ENCODE measurements around the gene ARPC5. TPM values are rescaled to one million over a fixed set of nuclear protein-coding genes. Genes with fewer than 3 reads are reported as not detected.

Gene ARPC5
- total RNA-seq, 1 donor from 2014 or later = 109 TPM

- DNase-seq (ENCODE audit: low read depth in 2 of 2) = no peak
Observed at GRCh38 chr1:183586455-183586854, 49.1 kb downstream of the ARPC5 start.

DNA sequence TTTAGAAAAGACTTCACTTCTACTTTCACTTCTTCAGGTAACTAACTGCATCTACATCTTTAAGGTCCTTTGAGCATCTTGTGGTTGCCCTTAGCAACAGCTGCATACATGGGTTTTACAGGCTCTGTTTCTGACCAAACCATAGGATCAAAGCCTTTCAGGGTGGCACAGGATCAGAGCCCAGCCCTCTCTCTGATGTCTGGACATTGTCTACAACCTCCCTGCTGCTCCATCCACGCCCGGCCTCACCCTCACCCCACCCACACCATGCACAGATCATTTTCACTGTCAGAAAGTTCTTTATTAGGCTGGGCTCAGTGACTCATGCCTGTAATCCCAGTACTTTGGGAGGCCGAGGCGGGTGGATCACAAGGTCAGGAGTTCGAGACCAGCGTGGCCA, 50.5 kb downstream of the ARPC5 start:
- no peak for DNase-seq (ENCODE audit: low read depth in 2 of 2)

DNA sequence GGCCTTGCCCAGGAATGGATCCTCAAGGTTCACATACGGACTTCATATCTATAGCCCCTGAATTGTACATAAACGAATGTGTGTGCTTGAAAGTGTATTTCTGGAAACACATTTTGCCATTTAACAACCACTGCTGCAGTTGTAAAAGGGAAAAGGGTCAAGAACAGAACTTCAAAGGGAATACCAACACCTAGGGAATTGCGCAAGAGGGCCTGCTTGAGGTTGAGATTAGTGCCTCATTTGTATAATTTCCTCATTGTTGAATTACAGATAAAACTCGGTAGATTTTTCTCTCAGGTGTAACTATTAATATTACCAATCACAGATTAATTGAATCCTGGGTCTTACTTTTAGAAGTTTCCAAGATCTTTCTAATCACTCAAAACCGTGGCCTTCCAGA, 51.4 kb downstream of the ARPC5 start:
- no peak for DNase-seq (ENCODE audit: low read depth in 2 of 2)

DNA sequence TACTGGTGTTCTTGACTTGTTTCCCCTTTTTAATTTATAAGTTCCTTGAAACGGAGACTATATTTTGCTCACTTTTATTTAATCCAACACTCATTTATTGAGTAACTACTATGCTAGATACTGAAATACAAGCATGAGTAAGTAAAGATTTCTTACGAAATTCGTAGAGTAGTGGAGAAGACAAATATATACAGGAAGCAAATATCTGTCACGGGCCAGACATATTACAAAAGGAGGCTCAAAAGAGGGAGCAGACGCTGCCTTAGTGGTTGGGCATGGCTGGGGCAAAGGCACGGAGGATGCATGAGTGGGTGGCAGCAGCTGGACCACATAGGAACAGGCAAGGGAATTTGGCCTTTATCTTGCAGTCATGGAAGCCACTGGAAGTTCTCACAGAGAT, 52.1 kb downstream of the ARPC5 start:
- DNase-seq (ENCODE audit: low read depth in 2 of 2) = no peak

- DNase-seq (ENCODE audit: low read depth in 2 of 2) = no peak
Observed at GRCh38 chr1:183582021-183582713, 53.4 kb downstream of the ARPC5 start.

DNA sequence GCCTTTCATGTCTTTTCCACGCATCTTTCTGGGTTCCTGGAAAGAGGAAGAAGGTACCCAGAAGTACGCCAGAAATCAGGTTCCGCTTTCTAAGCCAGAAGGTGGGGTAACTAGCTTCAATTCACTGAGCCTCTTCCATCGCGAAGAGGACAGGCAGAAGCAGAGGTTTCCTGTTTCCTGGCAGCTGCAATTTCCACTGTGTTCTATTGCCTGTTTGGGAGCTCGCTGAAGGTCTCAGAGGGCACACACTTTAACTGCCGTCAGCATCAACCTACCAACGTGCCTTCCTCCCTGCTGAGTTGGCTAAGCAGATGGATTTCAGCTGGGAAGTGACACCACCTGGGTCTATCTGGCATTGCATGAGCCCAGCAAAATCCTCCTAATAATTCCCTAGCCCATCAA, 55.3 kb downstream of the ARPC5 start:
- DNase-seq (ENCODE audit: low read depth in 2 of 2) = peak; percentile 63 to 80

DNA sequence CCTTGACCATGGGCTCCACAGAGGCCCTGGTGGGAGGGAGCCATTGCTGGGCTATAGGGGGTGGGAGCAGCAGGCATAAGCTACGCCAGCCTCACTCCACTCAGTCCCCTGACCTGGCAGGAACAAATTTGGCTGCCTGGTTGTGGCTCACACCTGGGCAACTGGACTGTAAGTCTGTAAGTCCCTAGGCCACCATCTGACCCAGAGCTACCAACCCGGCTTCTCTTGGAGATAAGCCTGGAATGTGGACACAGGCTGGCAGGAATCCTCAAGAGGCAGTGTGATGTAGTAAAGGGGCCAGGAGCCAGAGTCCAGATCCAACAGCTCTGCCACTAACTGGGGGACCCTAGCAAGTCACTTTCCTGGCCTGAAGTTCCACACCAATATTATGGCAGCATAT, 56.7 kb downstream of the ARPC5 start:
- DNase-seq (ENCODE audit: low read depth in 2 of 2) = no peak

GRCh38 chr1:183577897-183578465, 57.6 kb downstream of the ARPC5 start:
- DNase-seq (ENCODE audit: low read depth in 2 of 2) = no peak

DNA sequence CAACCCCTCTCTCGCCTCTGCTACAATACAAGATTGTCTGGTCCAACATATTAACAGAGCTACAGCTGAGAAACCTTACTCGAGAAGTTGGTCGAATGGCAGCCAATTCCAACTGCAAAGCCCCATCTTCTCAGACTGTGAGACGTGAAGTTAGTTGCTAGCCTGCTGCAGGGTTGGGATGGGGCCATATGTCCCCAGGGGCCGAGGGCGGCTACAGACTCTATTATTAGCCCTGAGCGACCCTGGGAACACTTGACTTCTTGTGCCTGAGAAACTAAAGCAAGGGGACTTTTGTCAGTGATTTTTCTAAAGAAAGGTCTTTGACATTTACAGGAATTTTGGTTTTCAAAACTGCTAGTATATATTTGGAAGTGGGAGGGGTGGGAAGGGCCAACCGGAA, 59.0 kb downstream of the ARPC5 start:
- DNase-seq (ENCODE audit: low read depth in 2 of 2) = no peak

DNA sequence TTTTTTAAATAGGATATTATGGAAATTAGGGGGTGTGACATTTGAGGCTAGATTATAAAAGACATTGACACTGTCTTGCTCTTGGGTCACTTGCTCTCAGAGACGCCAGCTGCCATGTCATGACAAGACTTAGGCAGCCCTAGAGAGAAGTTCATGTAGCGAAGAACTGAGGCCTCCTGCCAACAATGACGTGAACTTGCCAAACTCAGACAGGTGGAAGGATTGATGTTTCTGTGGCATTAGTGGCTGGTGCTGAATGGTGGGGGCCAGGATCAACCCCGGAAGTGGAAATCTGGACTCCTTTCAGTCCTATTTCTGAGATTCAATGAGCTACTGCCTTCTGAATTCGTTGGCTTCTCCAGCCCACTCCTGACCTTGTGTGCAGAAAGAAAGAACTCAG, 60.0 kb downstream of the ARPC5 start:
- no peak for DNase-seq (ENCODE audit: low read depth in 2 of 2)

- no peak for DNase-seq (ENCODE audit: low read depth in 2 of 2)
Observed at GRCh38 chr1:183572721-183573120, 62.9 kb downstream of the ARPC5 start.

DNA sequence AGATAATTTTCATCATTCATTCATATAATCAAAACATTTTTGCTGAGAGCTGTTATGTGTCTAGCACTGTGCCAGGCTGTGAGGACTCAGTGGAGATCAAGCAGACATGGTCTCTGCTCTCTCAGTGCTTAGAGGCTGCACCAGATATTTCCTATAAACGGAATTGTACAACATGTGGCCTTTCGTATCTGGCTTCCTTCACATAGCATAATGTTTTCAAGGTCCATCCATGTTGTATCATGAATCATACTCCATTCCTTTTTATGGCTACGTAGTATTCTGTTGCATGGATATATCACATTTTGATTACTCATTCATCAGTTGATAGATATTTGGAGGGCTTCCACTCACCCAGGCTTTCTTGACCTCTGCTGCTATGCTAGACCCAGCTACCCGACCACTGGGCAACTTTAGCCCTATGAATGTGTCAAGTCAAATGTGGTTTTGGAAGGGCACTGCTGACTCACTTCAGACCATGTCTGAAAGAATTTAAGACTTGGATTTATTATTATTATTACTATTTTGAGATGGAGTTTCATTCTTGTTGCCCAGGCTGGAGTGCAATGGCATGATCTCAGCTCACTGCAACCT, 63.8 kb downstream of the ARPC5 start:
- DNase-seq (ENCODE audit: low read depth in 2 of 2) = no peak

Other genes with a start within 250 kb of the ARPC5 start
- gene NMNAT2, start 217.4 kb downstream of the ARPC5 start, total RNA-seq = 0.13 and 0.51 TPM in 2 replicates
- gene SMG7, start 163.3 kb downstream of the ARPC5 start, total RNA-seq = 11.8 and 15.0 TPM in 2 replicates
- not detected in 2 replicates for gene NCF2, start 45.3 kb downstream of the ARPC5 start, total RNA-seq
- not detected in 2 replicates for gene APOBEC4, start 17.5 kb upstream of the ARPC5 start, total RNA-seq
- gene RGL1, start 169.3 kb upstream of the ARPC5 start, total RNA-seq = 20.7 and 28.3 TPM in 2 replicates

All from dermis microvascular lymphatic vessel endothelial cell (primary cell).